Retinal pigment epithelial cell (primary cell): ENCODE data around the gene DOCK4.

Source experiments
- DNase-seq: peaks from one replicate; pipeline ENCODE4 v3.0.0-alpha.2; 2010; ENCODE audit warnings: low read depth
- H3K4me3 ChIP-seq: 2 replicates; pipeline ENCODE4 v1.5.1; 2011; ENCODE audit warnings: mild to moderate bottlenecking, low read length, control low read depth, moderate library complexity
- CTCF ChIP-seq: conservative IDR thresholded peaks from 2 replicates; pipeline ENCODE4 v1.5.1; 2011; ENCODE audit warnings: low read depth, low read length, control low read depth, inconsistent platforms

Gene DOCK4

GRCh38 chr7:111987115-111987826 is 218.9 kb downstream of the DOCK4 start:
- no peak for DNase-seq

GRCh38 chr7:111986601-111987000 is 219.6 kb downstream of the DOCK4 start:
- no peak overlapping the region for H3K4me3 ChIP-seq
- DNase-seq = no peak
- no peak for TF ChIP-seq CTCF

More at GRCh38 chr7:111987115-111987826, 218.9 kb downstream of the DOCK4 start:
- TF ChIP-seq CTCF = no peak
- H3K4me3 ChIP-seq = no peak overlapping the region

- no peak overlapping the region for H3K4me3 ChIP-seq
- no peak for DNase-seq
- TF ChIP-seq CTCF = no peak
Observed at GRCh38 chr7:111985798-111986197, 220.4 kb downstream of the DOCK4 start.

GRCh38 chr7:111982804-111983203 is 223.4 kb downstream of the DOCK4 start:
- TF ChIP-seq CTCF = no peak
- DNase-seq = no peak
- H3K4me3 ChIP-seq = no peak overlapping the region

GRCh38 chr7:111982133-111982532 is 224.1 kb downstream of the DOCK4 start:
- TF ChIP-seq CTCF = no peak
- no peak overlapping the region for H3K4me3 ChIP-seq
- DNase-seq = no peak

GRCh38 chr7:111980725-111981124 is 225.5 kb downstream of the DOCK4 start:
- DNase-seq = peak; percentile 73
- TF ChIP-seq CTCF = no peak
- no peak overlapping the region for H3K4me3 ChIP-seq

GRCh38 chr7:111975346-111975745 is 230.9 kb downstream of the DOCK4 start:
- TF ChIP-seq CTCF = no peak
- DNase-seq = no peak
- no peak overlapping the region for H3K4me3 ChIP-seq
